H1 (cell line): Measurements from ENCODE around the gene MAP7D1. TPM values are rescaled to one million over a fixed set of nuclear protein-coding genes. Genes with fewer than 3 reads are reported as not detected.

Experiments
- CTCF ChIA-PET: fragments of 300-600 bp; sonication (Branson Sonifier 250); formaldehyde crosslinking; loops from one replicate; lab custom pipeline; 2021; ENCODE audit not compliant: partially characterized antibody; lab: Charles Lee
- POLR2A ChIA-PET: fragments of 300-600 bp; sonication (Branson Sonifier 250); formaldehyde crosslinking; loops from one replicate; lab custom pipeline; 2021; ENCODE audit warnings: inconsistent platforms; ENCODE audit not compliant: partially characterized antibody; lab: Charles Lee
- DNase-seq, 2 experiments: peaks; one replicate each; pipeline versions ENCODE4 v3.0.0 to v3.0.0-alpha.2; 2010 to 2022; ENCODE audit warnings: low spot score in 2 of 2, low read depth in 1 of 2, mixed read lengths in 1 of 2
- FAIRE-seq: peaks from 2 replicates; lab custom pipeline; 2011; peaks lifted over from hg19 to GRCh38; lab: Jason Lieb, UNC
- H2AFZ ChIP-seq: 2 replicates; pipeline ENCODE4 v1.8.1; 2012; ENCODE audit warnings: low read length, inconsistent platforms
- H2AK5ac ChIP-seq: 2 replicates; pipeline ENCODE4 v1.6.1; 2013; ENCODE audit warnings: low read depth, low read length
- H2BK120ac ChIP-seq: replicated peaks from 2 replicates; pipeline ENCODE3; 2013; ENCODE audit warnings: low read depth, low read length, inconsistent platforms
- H2BK12ac ChIP-seq: 2 replicates; pipeline ENCODE4 v1.6.1; 2013; ENCODE audit warnings: low read depth, low read length
- H2BK15ac ChIP-seq: 2 replicates; pipeline ENCODE4 v1.6.1; 2013; ENCODE audit warnings: low read length
- H2BK20ac ChIP-seq: 2 replicates; pipeline ENCODE4 v1.6.1; 2013; ENCODE audit warnings: low read length
- H2BK5ac ChIP-seq: 2 replicates; pipeline ENCODE4 v1.6.1; 2013; ENCODE audit warnings: low read depth, low read length
- H3K14ac ChIP-seq: 2 replicates; pipeline ENCODE4 v1.6.1; 2013; ENCODE audit warnings: inconsistent platforms; ENCODE audit not compliant: insufficient read length
- H3K18ac ChIP-seq: 2 replicates; pipeline ENCODE4 v1.6.1; 2013; ENCODE audit warnings: low read length; ENCODE audit errors: extremely low read depth
- H3K23ac ChIP-seq: 2 replicates; pipeline ENCODE4 v1.6.1; 2013; ENCODE audit warnings: inconsistent platforms; ENCODE audit not compliant: insufficient read length
- H3K23me2 ChIP-seq: 2 replicates; pipeline ENCODE4 v1.6.1; 2013; ENCODE audit warnings: low read depth, low read length
- H3K27ac ChIP-seq: 2 replicates; pipeline ENCODE4 v1.6.1; 2011; ENCODE audit warnings: low read depth, low read length, inconsistent platforms
- H3K27me3 ChIP-seq, 4 experiments: replicated peaks in 1 of 4; 1 replicate in 1 of 4; 2 replicates in 3 of 4; pipeline versions ENCODE4 v1.6.1 to v1.8.1; 2011 to 2013; ENCODE audit warnings: low read length in 3 of 4, mild to moderate bottlenecking in 3 of 4, inconsistent platforms in 2 of 4, mixed read lengths in 2 of 4, moderate library complexity in 1 of 4; ENCODE audit not compliant: control insufficient read depth in 3 of 4, insufficient read depth in 3 of 4; ENCODE audit errors: extremely low read depth in 1 of 4
- H3K36me3 ChIP-seq, 4 experiments: 2 replicates each; pipeline versions ENCODE4 v1.6.1 to v1.8.1; 2011 to 2013; ENCODE audit warnings: mild to moderate bottlenecking in 4 of 4, low read length in 3 of 4, moderate library complexity in 2 of 4, control low read depth in 1 of 4, inconsistent platforms in 1 of 4; ENCODE audit not compliant: insufficient read depth in 4 of 4, control insufficient read depth in 2 of 4
- H3K4ac ChIP-seq: replicated peaks from 2 replicates; pipeline ENCODE3; 2013; ENCODE audit warnings: low read length, low read depth, mixed read lengths, inconsistent platforms; ENCODE audit not compliant: insufficient read length
- H3K4me1 ChIP-seq, 4 experiments: replicated peaks in 1 of 4; 1 replicate in 1 of 4; 2 replicates in 3 of 4; pipeline versions ENCODE4 v1.6.1 to v1.8.1; 2011 to 2013; ENCODE audit warnings: low read length in 3 of 4, inconsistent platforms in 2 of 4, mixed read lengths in 1 of 4; ENCODE audit not compliant: insufficient read depth in 4 of 4, control insufficient read depth in 3 of 4
- H3K4me2 ChIP-seq, 2 experiments: 2 replicates each; pipeline versions ENCODE4 v1.6.1 to v1.8.1; 2011 to 2013; ENCODE audit warnings: low read depth in 2 of 2, low read length in 2 of 2, control low read depth in 1 of 2, inconsistent platforms in 1 of 2, mild to moderate bottlenecking in 1 of 2; ENCODE audit not compliant: insufficient read depth in 1 of 2
- H3K4me3 ChIP-seq, 4 experiments: fragments of 200-600, 300-600 bp in 1 of 4; sonication (generic), shearing (Covaris generic), sonication (Bioruptor Twin) in 1 of 4; 2 replicates each; pipeline versions ENCODE4 v1.5.1 to v1.8.1; 2011 to 2016; ENCODE audit warnings: low read length in 4 of 4, low read depth in 3 of 4, control low read depth in 2 of 4, inconsistent platforms in 2 of 4, mild to moderate bottlenecking in 2 of 4, mixed read lengths in 1 of 4, moderate library complexity in 1 of 4; ENCODE audit not compliant: insufficient read depth in 2 of 4; ENCODE audit errors: extremely low read depth in 1 of 4
- H3K56ac ChIP-seq: replicated peaks from 2 replicates; pipeline ENCODE3; 2013; ENCODE audit warnings: low read depth, mild to moderate bottlenecking, mixed read lengths, low read length, inconsistent platforms; ENCODE audit not compliant: insufficient read length
- H3K79me1 ChIP-seq: 2 replicates; pipeline ENCODE4 v1.6.1; 2013; ENCODE audit warnings: low read depth, low read length, control low read depth
- H3K79me2 ChIP-seq, 2 experiments: 2 replicates each; pipeline versions ENCODE4 v1.6.1 to v1.8.1; 2012 to 2013; ENCODE audit warnings: low read length in 2 of 2, mild to moderate bottlenecking in 2 of 2, inconsistent platforms in 1 of 2; ENCODE audit not compliant: insufficient read depth in 2 of 2, control insufficient read depth in 1 of 2
- H3K9ac ChIP-seq, 4 experiments: replicated peaks in 1 of 4; 1 replicate in 1 of 4; 2 replicates in 3 of 4; pipeline versions ENCODE4 v1.6.1 to v1.8.1; 2011 to 2013; ENCODE audit warnings: low read depth in 3 of 4, low read length in 3 of 4, control low read depth in 2 of 4, mild to moderate bottlenecking in 2 of 4, moderate library complexity in 2 of 4, inconsistent platforms in 1 of 4; ENCODE audit errors: extremely low read depth in 1 of 4
- H3K9me3 ChIP-seq, 2 experiments: 2 replicates each; pipeline versions ENCODE4 v1.6.1 to v1.8.1; 2012 to 2013; ENCODE audit warnings: mild to moderate bottlenecking in 2 of 2, moderate library complexity in 2 of 2, control low read depth in 1 of 2, inconsistent platforms in 1 of 2, low read depth in 1 of 2, low read length in 1 of 2, mixed read lengths in 1 of 2; ENCODE audit not compliant: insufficient read depth in 2 of 2
- H4K20me1 ChIP-seq, 2 experiments: replicated peaks in 1 of 2; 2 replicates each; pipeline versions ENCODE3 to v1.8.1; 2011 to 2013; ENCODE audit warnings: inconsistent platforms in 2 of 2, low read length in 2 of 2, mild to moderate bottlenecking in 1 of 2; ENCODE audit not compliant: insufficient read depth in 2 of 2, control insufficient read depth in 1 of 2
- H4K5ac ChIP-seq: 2 replicates; pipeline ENCODE4 v1.6.1; 2013; ENCODE audit warnings: low read length, low read depth, mixed read lengths, inconsistent platforms; ENCODE audit not compliant: insufficient read length
- H4K8ac ChIP-seq: 2 replicates; pipeline ENCODE4 v1.8.0; 2013; ENCODE audit warnings: mild to moderate bottlenecking, moderate library complexity, low read length, inconsistent platforms; ENCODE audit not compliant: insufficient read depth; ENCODE audit errors: extremely low read depth
- H4K91ac ChIP-seq: replicated peaks from 2 replicates; pipeline ENCODE3; 2013; ENCODE audit warnings: low read length, mixed read lengths, inconsistent platforms; ENCODE audit not compliant: insufficient read length
- ATF3 ChIP-seq: IDR thresholded peaks from 2 replicates; pipeline ENCODE4 v1.6.1; 2011; ENCODE audit warnings: low read depth, mild to moderate bottlenecking, low read length; ENCODE audit not compliant: insufficient read depth
- CHD1 ChIP-seq: IDR thresholded peaks from 2 replicates; pipeline ENCODE4 v1.6.1; 2012; ENCODE audit warnings: low read depth, low read length, improper control_type of control experiment
- EGR1 ChIP-seq: IDR thresholded peaks from 2 replicates; pipeline ENCODE4 v1.6.1; 2011; ENCODE audit warnings: low read depth, low read length, borderline replicate concordance
- JUND ChIP-seq: IDR thresholded peaks from 2 replicates; pipeline ENCODE4 v1.6.1; 2011; ENCODE audit warnings: mild to moderate bottlenecking, improper control_type of control experiment, low read length
- MAFK ChIP-seq: IDR thresholded peaks from 2 replicates; pipeline ENCODE4 v1.6.1; 2012; ENCODE audit warnings: low read depth, mild to moderate bottlenecking, improper control_type of control experiment, low read length
- NANOG ChIP-seq: IDR thresholded peaks from 2 replicates; pipeline ENCODE4 v1.6.1; 2011; ENCODE audit warnings: low read length, low read depth, mild to moderate bottlenecking, inconsistent platforms; ENCODE audit not compliant: insufficient read depth, poor library complexity, severe bottlenecking
- RNF2 ChIP-seq: fragments of 200-900, 300-1000 bp; sonication (generic); IDR thresholded peaks from 2 replicates; pipeline ENCODE4 v1.7.1; 2016; ENCODE audit warnings: borderline replicate concordance, low read depth, mild to moderate bottlenecking, antibody characterized with exemption, low read length; ENCODE audit not compliant: poor library complexity, severe bottlenecking; ENCODE audit errors: missing control alignments
- RXRA ChIP-seq: IDR thresholded peaks from 2 replicates; pipeline ENCODE4 v1.6.1; 2011; ENCODE audit warnings: low read depth, mild to moderate bottlenecking, low read length, moderate library complexity; ENCODE audit not compliant: insufficient read depth
- ZNF274 ChIP-seq: IDR thresholded peaks from 2 replicates; pipeline ENCODE4 v1.7.0; 2012; ENCODE audit warnings: low read length, borderline replicate concordance; ENCODE audit errors: extremely low read depth
- WGBS, 2 experiments: shearing (Covaris generic) in 1 of 2; methylation state at CpG; one replicate each; pipeline versions ENCODE4 v1.1.6 to v1.1.7; 2013 to 2015; ENCODE audit warnings: low lambda C conversion rate in 2 of 2, mixed read lengths in 2 of 2, inconsistent platforms in 1 of 2, low coverage in 1 of 2, missing lambda C conversion rate in 1 of 2; ENCODE audit not compliant: insufficient replicate concordance in 2 of 2, insufficient coverage in 1 of 2, insufficient read length in 1 of 2; ENCODE audit errors: extremely low coverage in 1 of 2, missing lambda C conversion rate in 1 of 2; 5-methylcytosine and 5-hydroxymethylcytosine counted together
- polyA plus RNA-seq, 7 experiments: library from polyadenylated mRNA; depleted of rRNA in 3 of 7; stranded (reverse) in 5 of 7; unstranded in 2 of 7; fragments of >200 nt in 5 of 7; fragments of 200-250 nt in 2 of 7; gene quantifications; 1 replicate in 5 of 7; 2 replicates in 1 of 7; 4 replicates in 1 of 7; pipeline versions ENCODE4 v1.2.1 to v1.2.3, GENCODE V29; 2011 to 2013; ENCODE audit warnings: missing spikeins in 2 of 7, mixed read lengths in 2 of 7
- total RNA-seq: library from RNA; stranded (reverse); fragmentation: NEBNext Ultra II Directional; extraction: Animal tissue kit (Norgen Biotek cat#: 25700); gene quantifications from 2 replicates; pipeline ENCODE4 v1.2.1, GENCODE V29; 2021

The MAP7D1 gene
- total and polyA plus RNA-seq, 2 of the 8 experiments (the other 6 are each of a cell fraction or from before 2014, with no cell fraction given), result 18.2 to 52.4 TPM

- Histone ChIP-seq H3K18ac (peak overlapping the region; percentile 7; the same call in 1 of the 2 replicates), H3K27ac (peak overlapping the region; percentile 5; the same call in 1 of the 2 replicates), H3K56ac (no peak overlapping the region), H2BK5ac (0 out of 2 replicates have a peak overlapping the region, but pooled peaks have one; percentile 12), H3K27me3 (no peaks in the 10 kb centered on the region), H3K79me2 (no peaks in the 10 kb centered on the region), H2BK20ac (0 out of 2 replicates have a peak overlapping the region, but pooled peaks have one; percentile 72), H2AK5ac (no peak overlapping the region), H2BK12ac (peak overlapping the region; percentile 84; the same call in 1 of the 2 replicates), H2BK15ac (peak overlapping the region; percentile 98; the same call in 1 of the 2 replicates), H3K36me3 (peaks cover 15 to 31% (median 28%) of the 10 kb centered on the region in 4 experiments; a peak in 7 of 8 replicates), H3K4me3 (peak overlapping the region in 3 of 4 experiments; percentile 3 to 48 (median 15); a peak in 3 of 8 replicates), H3K9me3 (no peaks in the 10 kb centered on the region), H2BK120ac (no peak overlapping the region), H3K14ac (no peak overlapping the region), H3K4me2 (peak overlapping the region; percentile 50 to 68), H2AFZ (no peak overlapping the region; the same call in 1 of the 2 replicates), H3K4ac (no peak overlapping the region), H4K91ac (peak overlapping the region; percentile 66), H3K4me1 (peaks cover 5 to 34% (median 28%) of the 10 kb centered on the region in 4 experiments), H4K20me1 (peaks cover 14 to 30% of the 10 kb centered on the region in 2 experiments), H3K79me1 (0 out of 2 replicates have a peak, but pooled peaks cover 4% of the 10 kb centered on the region), H4K5ac (no peak overlapping the region), H3K9ac (peak overlapping the region in 3 of 4 experiments; percentile 0 to 44 (median 5); a peak in 4 of 7 replicates), H4K8ac (no peak overlapping the region; the same call in 1 of the 2 replicates), H3K23ac (no peak overlapping the region), H3K23me2 (peaks cover 13% of the 10 kb centered on the region; the same call in 1 of the 2 replicates)
- 29% methylated on average over 75 of the region's 76 CpGs; no CpG with 5 or more reads in 1 of the 2 experiments for WGBS, 2 experiments
- FAIRE-seq (no peak), DNase-seq (peak in 1 of 2 experiments; percentile 92)
- ChIA-PET CTCF (interaction anchor here (0.6 to 17.6 kb wide), 11 partner anchors 10 to 210 kb away, joined by 3 to 233 read pairs (median 5); partner anchors contain the start of genes MAP7D1, THRAP3 and TRAPPC3), POLR2A (interaction anchor here (0.6 to 6.7 kb wide), 11 partner anchors 11 to 157 kb away, joined by 3 to 44 read pairs (median 4); partner anchors contain the start of genes MAP7D1, THRAP3 and TRAPPC3)
- TF ChIP-seq CHD1 (no peak), MAFK (no peak), RNF2 (no peak), RXRA (no peak), EGR1 (no peak), JUND (no peak), ZNF274 (no peak), ATF3 (no peak), NANOG (no peak)
These were observed 20.4 kb downstream of the MAP7D1 start for GRCh38 chr1:36176106-36176949.
